ENCODE results near the gene DPH2.

The DPH2 gene

DNA sequence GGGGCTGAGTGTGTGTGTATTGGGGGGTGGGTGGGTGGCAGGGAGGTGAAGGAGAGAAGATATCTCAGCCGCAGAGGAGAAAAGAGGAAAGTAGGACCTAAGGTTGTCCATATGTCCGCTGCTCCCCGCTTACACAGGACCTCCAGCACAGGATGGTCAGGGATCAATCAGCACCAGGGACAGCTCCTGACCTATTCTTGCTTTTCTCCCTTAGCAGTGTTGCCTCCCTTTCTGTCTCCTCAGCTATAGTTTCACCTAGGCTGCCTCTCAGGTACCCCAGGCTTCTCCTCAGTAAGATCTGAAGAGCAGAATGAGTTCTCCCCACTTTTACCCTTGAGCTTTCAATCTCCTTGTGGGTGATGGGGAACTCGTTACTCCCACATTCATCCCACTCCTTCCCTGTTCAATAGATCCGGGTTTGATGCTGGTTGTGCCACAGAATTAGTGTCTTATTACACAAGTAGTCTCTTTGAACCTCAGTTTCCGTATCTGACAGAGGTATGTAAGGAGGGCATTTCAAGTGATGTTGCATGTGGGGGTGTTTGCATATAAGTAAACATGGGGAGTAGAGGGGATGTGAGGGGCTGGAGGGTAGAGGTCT lies 1.4 kb upstream of the DPH2 start:
- DNase-seq (ENCODE audit: low read depth in 3 of 3): no peak

DNA sequence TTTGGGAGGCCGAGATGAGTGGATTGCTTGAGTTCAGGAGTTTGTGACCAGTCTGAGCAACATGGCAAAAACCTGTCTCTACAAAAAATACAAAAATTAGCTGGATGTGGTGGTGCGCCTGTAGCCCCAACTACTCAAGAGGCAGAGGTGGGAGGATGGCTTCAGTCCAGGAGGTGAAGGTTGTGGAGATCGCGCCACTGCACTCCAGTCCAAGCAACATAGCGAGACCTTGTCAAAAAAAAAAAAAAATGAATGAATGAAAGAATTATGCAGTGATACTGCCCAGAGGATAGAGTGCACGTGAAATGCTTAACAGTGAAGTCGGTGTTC lies 429 bp upstream of the DPH2 start:
- no peak for DNase-seq (ENCODE audit: low read depth in 3 of 3)

DNA sequence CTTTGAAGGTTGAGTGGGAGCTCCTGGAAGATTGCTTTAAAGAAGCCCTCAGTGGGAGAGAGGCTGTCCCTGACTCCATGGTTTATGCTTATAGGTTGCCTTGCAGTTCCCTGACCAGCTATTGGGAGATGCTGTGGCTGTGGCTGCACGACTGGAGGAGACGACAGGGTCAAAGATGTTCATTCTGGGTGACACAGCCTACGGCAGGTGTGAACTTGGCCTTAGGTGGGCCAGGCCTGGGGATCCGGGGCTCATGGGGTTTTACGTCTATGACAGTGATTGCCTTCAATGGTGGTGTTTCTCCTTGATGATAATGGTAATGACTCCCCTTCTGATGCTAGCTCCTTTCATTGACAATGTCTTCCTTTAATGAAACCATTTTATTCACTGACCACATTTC lies 692 bp downstream of the DPH2 start:
- DNase-seq (ENCODE audit: low read depth in 3 of 3): no peak

DNA sequence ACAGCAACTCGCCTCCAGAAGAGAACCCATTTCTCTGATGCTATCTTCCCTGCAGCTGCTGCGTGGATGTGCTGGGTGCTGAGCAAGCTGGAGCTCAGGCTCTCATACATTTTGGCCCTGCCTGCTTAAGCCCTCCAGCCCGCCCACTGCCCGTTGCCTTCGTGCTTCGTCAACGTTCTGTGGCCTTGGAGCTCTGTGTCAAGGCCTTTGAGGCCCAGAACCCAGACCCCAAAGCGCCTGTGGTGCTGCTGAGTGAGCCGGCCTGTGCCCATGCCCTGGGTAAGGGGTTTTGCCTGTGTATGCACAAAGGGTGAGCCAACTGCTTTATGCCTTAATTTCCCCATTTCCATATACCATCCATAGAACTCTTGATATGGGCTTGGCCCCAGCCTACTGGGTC lies 1.1 kb downstream of the DPH2 start:
- no peak for DNase-seq (ENCODE audit: low read depth in 3 of 3)

DNA sequence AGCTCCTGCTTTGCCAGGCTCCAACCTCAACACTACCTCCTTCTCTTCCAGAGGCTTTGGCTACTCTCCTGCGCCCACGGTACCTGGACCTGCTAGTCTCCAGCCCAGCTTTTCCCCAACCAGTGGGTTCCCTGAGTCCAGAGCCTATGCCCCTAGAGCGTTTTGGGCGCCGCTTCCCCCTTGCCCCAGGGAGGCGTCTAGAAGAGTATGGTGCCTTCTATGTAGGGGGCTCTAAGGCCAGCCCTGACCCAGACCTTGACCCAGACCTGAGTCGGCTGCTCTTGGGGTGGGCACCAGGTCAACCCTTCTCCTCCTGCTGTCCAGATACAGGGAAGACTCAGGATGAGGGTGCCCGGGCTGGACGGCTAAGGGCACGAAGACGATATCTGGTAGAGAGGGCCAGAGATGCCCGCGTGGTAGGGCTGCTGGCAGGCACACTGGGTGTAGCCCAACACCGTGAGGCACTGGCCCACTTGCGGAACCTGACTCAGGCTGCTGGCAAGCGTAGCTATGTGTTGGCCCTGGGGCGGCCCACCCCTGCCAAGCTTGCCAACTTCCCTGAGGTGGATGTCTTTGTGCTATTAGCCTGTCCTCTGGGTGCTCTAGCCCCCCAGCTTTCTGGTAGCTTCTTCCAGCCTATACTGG lies 1.6 kb downstream of the DPH2 start:
- DNase-seq (ENCODE audit: low read depth in 3 of 3): no peak

DNA sequence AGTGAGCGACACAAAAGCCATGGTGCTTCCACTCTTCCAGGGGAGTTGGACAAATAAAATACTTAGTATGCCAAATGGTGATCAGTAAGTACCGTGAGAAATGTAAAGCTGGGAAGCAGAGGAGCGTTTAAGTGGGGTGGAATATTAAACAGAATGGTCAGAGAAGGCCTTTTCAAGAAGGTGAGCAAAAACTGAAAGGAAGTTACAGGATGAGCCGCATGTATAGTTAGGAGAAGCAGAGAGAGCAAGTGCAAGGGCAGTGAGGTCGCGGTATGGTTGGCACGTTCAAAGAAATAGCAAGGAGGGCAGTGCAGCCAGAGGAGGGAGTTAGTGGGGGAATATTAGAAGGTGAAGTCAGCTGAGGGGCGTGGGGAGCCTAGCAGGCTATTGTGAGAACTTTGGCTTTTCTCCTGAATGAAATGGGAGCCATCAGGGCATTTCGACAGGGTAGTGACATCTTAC lies 4.2 kb downstream of the DPH2 start:
- no peak for DNase-seq (ENCODE audit: low read depth in 3 of 3)

DNA sequence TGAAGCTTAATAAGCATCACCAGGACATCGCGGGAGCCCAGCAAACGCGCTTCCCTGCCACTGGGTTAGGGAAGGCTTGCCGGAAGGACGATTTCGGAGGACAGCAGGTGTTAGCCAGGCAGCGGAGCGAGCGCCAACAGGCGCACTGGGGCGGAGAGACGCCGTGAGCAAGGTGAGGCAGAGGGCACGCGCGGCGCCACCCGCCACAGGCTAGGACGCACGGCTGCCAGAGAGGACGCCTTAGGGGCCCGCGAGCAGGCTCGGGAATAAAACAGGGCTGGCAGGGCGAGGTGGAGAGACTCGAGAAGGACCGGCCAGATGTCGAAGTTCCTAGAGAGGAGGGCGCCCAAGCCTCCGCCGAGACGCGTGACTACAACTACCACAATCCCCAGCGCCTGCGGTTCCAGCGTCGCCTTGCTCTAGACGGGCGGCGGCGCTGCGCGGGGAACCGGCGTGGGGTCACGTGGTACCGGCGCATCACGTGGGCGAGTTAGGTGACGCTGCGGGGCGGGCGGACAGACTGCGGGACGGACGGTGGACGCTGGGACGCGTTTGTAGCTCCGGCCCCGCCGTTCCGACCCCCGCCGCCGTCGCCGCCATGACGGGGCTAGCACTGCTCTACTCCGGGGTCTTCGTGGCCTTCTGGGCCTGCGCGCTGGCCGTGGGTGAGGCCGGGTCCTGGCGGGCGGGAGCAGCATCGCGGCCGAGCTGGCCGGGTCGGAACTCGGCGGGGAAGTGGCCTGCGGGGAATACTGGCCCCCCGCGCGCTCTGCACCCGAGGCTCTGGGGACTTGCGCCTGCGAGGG lies 4.8 kb downstream of the DPH2 start, which contains the start of gene ATP6V0B:
TSS of gene ATP6V0B (plus strand) at position 518 of the 806 bp plus-strand sequence. CDS start at position 599, 81 bp downstream.
- peak; percentile 90 to 97 (median 95) for DNase-seq (ENCODE audit: low read depth in 3 of 3)

DNA sequence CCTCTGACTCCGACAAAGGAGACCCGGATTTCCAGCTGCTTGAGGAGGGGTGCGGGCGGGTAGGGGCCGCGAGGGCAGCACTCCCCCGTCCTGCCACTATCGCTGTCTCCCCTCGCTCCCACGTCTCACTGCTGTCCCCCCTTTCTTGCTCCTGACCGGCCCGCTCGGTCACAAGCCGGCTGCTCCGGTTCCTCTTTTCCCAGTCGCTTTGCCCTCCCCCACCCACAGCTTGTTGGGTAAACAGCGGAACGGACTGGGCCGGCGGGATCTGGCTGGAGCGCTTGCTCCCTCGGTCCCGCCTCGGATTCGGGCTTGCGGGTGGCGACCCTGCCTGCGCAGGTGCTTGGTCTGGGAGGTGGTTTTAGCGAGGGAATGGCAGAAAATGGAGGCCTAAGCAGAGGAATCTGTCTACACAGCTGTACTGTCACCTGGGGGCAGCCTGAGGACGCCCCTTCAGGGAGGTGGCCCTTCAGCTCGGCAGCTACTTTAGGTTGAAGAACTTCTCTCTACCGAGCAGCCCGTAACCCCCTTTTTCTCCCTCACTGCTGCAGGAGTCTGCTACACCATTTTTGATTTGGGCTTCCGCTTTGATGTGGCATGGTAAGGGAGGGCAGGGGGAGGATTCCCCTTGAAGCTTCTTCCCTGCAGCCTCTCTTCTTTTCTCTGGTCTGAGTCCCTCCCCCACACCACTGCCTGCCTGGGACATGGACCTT lies 5.6 kb downstream of the DPH2 start:
- DNase-seq (ENCODE audit: low read depth in 3 of 3): no peak

DNA sequence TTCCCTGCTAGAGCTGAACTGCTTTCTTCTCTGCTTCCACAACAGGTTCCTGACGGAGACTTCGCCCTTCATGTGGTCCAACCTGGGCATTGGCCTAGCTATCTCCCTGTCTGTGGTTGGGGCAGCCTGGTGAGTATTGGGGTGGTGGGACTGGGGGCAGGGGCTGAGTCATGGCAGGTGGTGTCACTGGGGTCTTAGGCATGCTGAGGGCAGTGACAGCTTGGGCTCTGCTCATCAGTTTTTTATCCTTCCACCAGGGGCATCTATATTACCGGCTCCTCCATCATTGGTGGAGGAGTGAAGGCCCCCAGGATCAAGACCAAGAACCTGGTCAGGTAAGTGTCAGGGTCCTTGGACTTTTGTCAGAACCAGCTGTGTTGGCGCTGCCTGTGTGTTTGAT lies 6.2 kb downstream of the DPH2 start:
- DNase-seq (ENCODE audit: low read depth in 3 of 3): no peak

DNA sequence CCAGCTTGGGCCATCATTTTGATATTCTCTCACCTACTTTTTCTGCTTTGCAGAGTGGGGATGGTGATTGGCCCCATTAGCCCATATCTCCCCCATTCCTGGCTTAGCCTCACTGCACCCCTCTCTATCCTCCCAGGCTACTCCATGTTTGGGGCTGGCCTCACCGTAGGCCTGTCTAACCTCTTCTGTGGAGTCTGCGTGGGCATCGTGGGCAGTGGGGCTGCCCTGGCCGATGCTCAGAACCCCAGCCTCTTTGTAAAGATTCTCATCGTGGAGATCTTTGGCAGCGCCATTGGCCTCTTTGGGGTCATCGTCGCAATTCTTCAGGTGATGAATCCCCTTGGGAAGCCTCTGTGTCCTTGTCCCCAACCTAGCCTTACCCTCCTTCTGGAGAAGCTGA lies 7.1 kb downstream of the DPH2 start:
- DNase-seq (ENCODE audit: low read depth in 3 of 3): no peak

DNA sequence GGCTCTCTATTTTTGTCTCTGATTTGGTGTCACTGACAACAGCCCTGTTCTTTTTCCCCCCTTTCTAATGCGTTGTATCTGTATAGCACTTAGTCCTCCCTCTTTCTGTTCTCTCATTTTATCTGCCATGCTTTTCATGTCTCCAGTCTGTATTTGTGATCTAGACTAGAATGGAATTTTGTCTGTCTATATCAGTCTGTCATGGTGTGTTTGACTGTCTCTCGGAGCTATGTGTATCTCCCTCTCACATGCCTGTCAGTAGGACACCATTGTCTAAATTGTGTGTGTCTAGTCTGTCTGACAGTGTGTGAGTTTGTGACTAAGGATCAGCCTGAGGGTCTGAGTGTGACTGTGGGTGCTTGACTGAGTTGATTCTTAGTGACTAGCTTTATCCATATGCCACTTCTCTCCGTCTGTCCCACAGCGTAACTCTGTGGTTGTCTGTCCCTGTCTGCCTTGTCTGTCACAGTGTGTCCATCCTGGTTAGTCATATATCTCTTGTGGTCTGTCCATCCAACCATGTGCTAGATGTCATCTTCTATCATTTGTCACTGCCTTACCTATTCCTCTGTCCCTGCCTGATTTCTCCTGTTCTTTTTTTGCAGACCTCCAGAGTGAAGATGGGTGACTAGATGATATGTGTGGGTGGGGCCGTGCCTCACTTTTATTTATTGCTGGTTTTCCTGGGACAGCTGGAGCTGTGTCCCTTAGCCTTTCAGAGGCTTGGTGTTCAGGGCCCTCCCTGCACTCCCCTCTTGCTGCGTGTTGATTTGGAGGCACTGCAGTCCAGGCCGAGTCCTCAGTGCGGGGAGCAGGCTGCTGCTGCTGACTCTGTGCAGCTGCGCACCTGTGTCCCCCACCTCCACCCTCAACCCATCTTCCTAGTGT lies 7.8 kb downstream of the DPH2 start:
- DNase-seq (ENCODE audit: low read depth in 3 of 3): no peak

DNA sequence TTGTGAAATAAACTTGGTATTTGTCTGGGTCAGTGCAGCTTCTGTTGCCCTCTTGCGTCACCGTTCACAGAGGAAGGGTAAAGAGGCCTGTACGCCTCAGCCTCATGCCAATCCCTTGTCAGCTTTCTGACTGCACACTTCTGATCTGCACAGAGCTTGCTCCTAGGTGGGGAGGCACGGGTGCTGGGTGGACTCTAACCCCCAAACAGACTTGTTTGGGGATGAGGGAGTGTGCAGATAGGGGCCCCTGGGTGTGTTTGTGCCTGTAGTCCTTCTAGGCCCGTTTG lies 8.4 kb downstream of the DPH2 start:
- no peak for DNase-seq (ENCODE audit: low read depth in 3 of 3)

DNA sequence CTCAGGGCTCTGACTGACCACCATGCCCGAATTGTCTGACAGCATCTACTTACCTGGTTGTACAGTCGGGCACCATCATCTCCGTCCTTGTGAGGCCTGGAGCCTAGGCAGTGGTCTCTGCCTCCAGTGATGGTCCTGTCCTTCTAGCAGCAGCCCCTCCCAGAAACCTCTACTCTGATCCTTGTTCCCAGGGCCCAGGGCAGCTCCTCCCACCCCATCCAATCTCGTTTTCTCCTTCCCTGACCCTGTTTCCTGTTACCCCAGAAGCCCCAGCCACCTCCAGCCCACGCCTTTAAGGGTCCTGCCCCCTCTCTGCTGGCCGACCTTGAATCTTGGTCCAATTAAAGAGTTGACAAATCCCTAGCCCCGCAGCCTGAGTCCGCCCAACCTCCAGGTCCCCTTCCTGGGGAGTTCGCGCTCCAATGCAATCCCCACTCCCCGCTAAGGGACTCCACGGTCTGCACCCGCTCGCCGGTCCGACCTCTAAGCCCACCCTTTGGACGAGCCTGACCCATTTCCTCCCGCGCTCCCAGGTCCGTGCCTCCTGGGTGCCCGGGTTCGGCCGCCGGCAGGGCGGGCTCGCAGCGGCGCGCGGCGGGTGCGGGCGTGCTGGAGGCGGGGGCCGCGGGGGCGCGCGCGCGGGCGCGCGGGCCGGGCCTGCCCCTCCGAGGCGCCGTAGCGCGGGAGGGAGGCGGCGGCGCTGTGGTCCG lies 8.9 kb downstream of the DPH2 start, which contains the start of gene B4GALT2:
TSS of gene B4GALT2 (plus strand) at position 660 of the 710 bp plus-strand sequence. CDS start 1,951 bp downstream, outside the sequence.
- DNase-seq (ENCODE audit: low read depth in 3 of 3): peak in 1 of 3 donors; percentile 42

DNA sequence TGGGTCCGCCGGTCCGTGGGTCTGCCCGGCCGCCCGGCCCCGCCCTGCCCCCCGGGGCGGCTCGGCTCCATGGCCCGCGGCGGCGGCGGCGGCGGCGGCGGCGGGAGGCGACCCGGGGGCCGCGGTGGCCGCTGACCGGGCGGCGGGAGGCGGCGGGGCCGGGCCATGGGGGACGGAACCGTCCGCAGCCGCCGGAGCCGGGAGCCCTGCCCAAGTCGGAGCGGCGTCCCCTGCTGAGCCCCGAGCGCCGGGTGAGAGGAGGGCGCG lies 9.4 kb downstream of the DPH2 start:
- no peak for DNase-seq (ENCODE audit: low read depth in 3 of 3)

DNA sequence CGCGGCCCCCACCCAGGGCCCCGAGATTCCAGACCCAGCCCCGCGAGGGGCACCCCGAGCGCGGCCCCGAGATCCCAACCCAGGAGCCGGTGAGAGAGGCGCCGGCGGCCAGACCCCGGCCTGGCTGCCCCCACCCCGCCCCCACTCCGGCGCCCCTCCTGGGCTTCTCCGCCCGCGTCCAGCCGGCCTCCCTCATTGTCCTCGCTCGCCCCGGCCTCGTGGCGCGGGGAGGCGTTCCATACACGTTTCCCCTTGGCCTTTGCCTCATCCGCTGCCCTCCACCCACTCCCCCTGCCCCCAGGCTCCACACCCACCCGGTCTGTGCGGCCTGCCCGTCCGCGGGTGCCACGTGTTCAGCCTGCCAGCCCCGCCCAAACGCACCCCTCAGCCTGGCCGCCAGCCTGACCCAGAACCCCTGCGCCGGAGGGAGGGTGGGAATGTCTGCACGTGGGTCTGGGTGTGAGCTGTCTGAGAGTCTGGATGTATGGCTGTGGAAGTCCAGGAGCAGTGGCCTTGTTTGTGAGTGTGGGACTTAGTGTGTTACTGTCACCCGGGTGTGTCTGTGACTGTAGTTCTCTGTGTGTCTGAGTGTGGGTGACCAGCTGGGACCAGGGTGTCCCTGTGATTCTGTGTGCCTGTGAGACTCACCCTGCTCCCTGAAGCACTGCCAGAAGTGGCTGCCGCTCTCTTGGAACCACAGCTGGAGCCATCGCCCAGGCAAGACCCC lies 9.9 kb downstream of the DPH2 start:
- no peak for DNase-seq (ENCODE audit: low read depth in 3 of 3)

DNA sequence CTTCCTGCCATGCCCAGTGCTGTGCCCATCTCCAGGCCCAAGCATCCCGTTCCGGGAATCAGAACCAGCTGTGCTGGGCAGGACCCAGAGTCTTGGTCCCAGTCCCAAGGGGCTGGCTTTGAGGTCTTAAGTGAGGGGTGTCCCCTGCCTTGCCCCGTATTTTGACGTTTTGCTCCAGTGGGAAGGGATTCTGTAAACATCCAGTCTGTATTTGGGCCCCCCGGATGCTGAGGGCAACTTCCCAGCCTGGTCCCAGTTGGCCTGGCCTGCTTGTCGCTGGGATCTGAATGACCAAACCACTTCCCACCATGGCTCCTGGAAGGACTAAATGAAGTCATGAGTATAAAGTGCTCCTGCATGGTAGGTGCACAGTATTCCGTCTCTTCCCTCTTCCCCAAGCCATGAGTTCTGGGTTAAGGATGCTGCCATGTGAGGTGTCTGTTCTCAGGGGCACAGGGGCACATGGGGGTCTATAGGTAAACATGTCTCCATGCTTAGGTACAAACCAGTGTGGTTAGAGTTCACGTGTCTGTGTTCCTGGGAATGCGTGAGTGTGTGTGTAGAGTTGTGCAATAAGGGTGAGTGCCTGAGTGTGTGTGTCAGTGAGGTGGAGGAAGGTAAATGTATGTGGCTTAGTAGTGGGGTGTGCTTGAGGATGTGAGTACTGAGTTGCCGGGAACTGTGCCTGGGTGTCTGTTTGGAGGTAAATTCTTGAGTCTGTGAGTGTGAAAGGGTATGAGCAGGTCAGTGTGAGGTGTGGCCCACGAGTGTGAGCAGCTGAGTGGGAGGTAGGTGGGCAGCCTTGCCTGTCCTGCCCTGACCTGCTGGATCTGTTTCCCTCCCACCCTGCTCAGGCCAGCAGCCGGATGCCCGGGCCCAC lies 10.7 kb downstream of the DPH2 start:
- DNase-seq (ENCODE audit: low read depth in 3 of 3): no peak

DNA sequence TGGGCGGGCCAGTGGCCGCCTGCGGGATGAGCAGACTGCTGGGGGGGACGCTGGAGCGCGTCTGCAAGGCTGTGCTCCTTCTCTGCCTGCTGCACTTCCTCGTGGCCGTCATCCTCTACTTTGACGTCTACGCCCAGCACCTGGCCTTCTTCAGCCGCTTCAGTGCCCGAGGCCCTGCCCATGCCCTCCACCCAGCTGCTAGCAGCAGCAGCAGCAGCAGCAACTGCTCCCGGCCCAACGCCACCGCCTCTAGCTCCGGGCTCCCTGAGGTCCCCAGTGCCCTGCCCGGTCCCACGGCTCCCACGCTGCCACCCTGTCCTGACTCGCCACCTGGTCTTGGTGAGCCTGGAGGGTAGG lies 11.3 kb downstream of the DPH2 start:
- no peak for DNase-seq (ENCODE audit: low read depth in 3 of 3)

DNA sequence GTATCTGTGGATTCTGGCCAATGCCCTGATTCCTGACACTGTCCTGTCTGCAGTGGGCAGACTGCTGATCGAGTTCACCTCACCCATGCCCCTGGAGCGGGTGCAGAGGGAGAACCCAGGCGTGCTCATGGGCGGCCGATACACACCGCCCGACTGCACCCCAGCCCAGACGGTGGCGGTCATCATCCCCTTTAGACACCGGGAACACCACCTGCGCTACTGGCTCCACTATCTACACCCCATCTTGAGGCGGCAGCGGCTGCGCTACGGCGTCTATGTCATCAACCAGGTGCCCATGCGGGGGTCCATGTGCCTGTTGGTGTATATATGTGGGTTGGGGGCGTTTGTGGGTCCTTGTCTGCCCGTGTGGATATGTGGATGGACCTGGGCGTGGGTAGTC lies 11.8 kb downstream of the DPH2 start:
- no peak for DNase-seq (ENCODE audit: low read depth in 3 of 3)

DNA sequence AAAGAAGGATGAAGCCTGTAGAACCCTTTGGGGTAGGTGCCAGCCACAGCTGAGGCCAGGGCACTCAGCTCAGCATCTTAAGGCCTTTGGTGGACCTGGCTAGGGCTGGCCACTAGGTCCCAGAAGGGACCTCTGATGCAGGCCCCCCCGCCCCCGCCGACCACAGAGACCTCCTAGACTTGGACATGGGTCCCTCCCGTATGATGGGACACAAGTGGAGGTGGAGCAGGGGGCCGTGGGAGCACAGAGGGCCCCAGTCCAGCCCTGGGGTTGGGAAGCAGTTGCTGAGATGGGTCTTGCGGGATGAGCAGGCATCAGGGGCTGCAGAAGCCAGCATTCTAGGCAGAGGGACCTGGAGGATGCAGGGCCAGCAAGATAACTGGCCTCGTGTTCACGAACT lies 12.4 kb downstream of the DPH2 start:
- no peak for DNase-seq (ENCODE audit: low read depth in 3 of 3)

DNA sequence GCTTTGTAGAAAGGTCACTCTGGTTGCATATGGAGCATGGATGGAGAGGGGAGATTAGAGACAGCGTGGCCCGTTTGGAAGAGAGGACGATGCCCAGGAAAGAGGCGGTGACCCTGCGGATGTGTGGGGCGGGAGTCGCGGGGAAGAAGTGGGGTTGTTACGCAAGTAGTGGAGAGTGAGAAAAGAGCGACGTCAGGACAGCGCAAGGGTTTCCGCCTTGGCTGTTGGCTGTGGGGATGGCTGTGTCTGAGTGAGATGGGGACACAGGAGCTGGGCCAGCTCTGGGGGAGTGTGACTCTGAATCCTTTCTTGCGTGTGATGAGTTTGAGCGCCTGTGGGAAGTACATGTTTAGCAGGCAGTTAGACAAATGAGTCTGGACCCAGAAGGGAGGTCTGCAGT lies 13.0 kb downstream of the DPH2 start:
- DNase-seq (ENCODE audit: low read depth in 3 of 3): no peak

All from stimulated activated CD4-positive, alpha-beta T cell treated with anti-CD3 and anti-CD28 coated beads, TNF-alpha, amount 100 ng/mL, for 48 hours (primary cell).